ENCODE measurements around the gene KRT34.
"Not testable (repeated sequence)": the region's sequence is repeated elsewhere in the genome, so short reads cannot be mapped to it uniquely, and the experiment has no call there.

KRT34 gene

GRCh38 chr17:41381943-41382342 lies at the start of gene KRT34:
Gene KRT34 (minus strand): TSS chr17:41382306. CDS start chr17:41382246, 60 bp downstream.
- DNase-seq (ENCODE audit: low read depth, low spot score): not testable (repeated sequence)

GRCh38 chr17:41430376-41430775 lies 48.3 kb upstream of the KRT34 start:
- not testable (repeated sequence) for DNase-seq (ENCODE audit: low read depth, low spot score)

- DNase-seq (ENCODE audit: low read depth, low spot score): no peak
These were observed 47.6 kb upstream of the KRT34 start for GRCh38 chr17:41429667-41430066.

GRCh38 chr17:41428591-41429291 lies 46.6 kb upstream of the KRT34 start:
- DNase-seq (ENCODE audit: low read depth, low spot score): no peak

- no peak for DNase-seq (ENCODE audit: low read depth, low spot score)
These were observed 42.1 kb upstream of the KRT34 start, which contains the start of gene KRT37 for GRCh38 chr17:41424111-41424635. Gene KRT37 (minus strand): TSS chr17:41424585. CDS start chr17:41424523, 62 bp downstream.

- not testable (repeated sequence) for DNase-seq (ENCODE audit: low read depth, low spot score)
These were observed 40.5 kb upstream of the KRT34 start for GRCh38 chr17:41422586-41422985.

- DNase-seq (ENCODE audit: low read depth, low spot score): no peak
These were observed 39.5 kb upstream of the KRT34 start for GRCh38 chr17:41421617-41422016.

GRCh38 chr17:41421116-41421515 lies 39.0 kb upstream of the KRT34 start:
- no peak for DNase-seq (ENCODE audit: low read depth, low spot score)

GRCh38 chr17:41420134-41420533 lies 38.0 kb upstream of the KRT34 start:
- no peak for DNase-seq (ENCODE audit: low read depth, low spot score)

GRCh38 chr17:41419716-41420115 lies 37.6 kb upstream of the KRT34 start:
- DNase-seq (ENCODE audit: low read depth, low spot score): no peak

GRCh38 chr17:41418116-41418860 lies 36.2 kb upstream of the KRT34 start:
- no peak for DNase-seq (ENCODE audit: low read depth, low spot score)

GRCh38 chr17:41417576-41418015 lies 35.5 kb upstream of the KRT34 start:
- peak; percentile 42 for DNase-seq (ENCODE audit: low read depth, low spot score)

GRCh38 chr17:41417127-41417526 lies 35.0 kb upstream of the KRT34 start:
- DNase-seq (ENCODE audit: low read depth, low spot score): no peak

- no peak for DNase-seq (ENCODE audit: low read depth, low spot score)
These were observed 34.4 kb upstream of the KRT34 start for GRCh38 chr17:41416479-41416878.

GRCh38 chr17:41415833-41416335 lies 33.8 kb upstream of the KRT34 start:
- no peak for DNase-seq (ENCODE audit: low read depth, low spot score)

- no peak for DNase-seq (ENCODE audit: low read depth, low spot score)
These were observed 33.3 kb upstream of the KRT34 start for GRCh38 chr17:41415411-41415810.

GRCh38 chr17:41413982-41414381 lies 31.9 kb upstream of the KRT34 start:
- DNase-seq (ENCODE audit: low read depth, low spot score): no peak

GRCh38 chr17:41413353-41413957 lies 31.3 kb upstream of the KRT34 start:
- DNase-seq (ENCODE audit: low read depth, low spot score): peak; percentile 52

- no peak for DNase-seq (ENCODE audit: low read depth, low spot score)
These were observed 29.1 kb upstream of the KRT34 start for GRCh38 chr17:41411072-41411840.

- DNase-seq (ENCODE audit: low read depth, low spot score): no peak
These were observed 25.1 kb upstream of the KRT34 start for GRCh38 chr17:41407226-41407625.

- no peak for DNase-seq (ENCODE audit: low read depth, low spot score)
These were observed 24.1 kb upstream of the KRT34 start for GRCh38 chr17:41406205-41406604.

Measured in iPS DF 19.7 (cell line).